ENCODE results near the gene FAM171A1.
"Not testable (repeated sequence)": the region's sequence is repeated elsewhere in the genome, so short reads cannot be mapped to it uniquely, and the experiment has no call there.

Gene FAM171A1

DNA sequence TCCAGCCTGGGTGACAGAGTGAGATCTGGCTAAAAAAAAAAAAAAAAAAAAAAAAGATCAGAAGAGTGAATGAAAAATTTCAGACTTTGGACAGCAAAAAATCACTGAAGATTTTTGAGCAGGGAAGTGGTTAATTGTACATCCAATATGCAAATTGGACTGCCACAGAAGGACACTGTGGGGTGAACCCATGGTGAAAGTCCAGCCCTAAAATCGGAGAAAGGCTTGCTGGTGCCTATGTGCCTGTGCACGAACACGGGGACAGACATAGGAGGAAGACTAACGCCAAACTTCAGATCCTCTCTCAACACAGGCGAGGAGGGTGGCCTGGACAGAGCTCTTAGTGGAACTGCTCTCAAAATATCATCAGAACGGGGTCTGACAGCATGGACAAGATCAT, 65.5 kb downstream of the FAM171A1 start:
- no peaks in the 10 kb centered on the region for H3K36me3 ChIP-seq (ENCODE audit: insufficient read depth, low read length)
- no peaks in the 10 kb centered on the region for H4K20me1 ChIP-seq (ENCODE audit: insufficient read depth, low read length, poor library complexity, severe bottlenecking)
- no peaks in the 10 kb centered on the region for H3F3A ChIP-seq (ENCODE audit: low read depth)
- H3K4me2 ChIP-seq (ENCODE audit: low read depth, low read length, poor library complexity, severe bottlenecking), result no peak overlapping the region
- no peak overlapping the region for H2AFZ ChIP-seq (ENCODE audit: low read length)
- H3K9ac ChIP-seq (ENCODE audit: low read depth, low read length, poor library complexity, severe bottlenecking), result no peak overlapping the region
- no peaks in the 10 kb centered on the region for H3K4me1 ChIP-seq (ENCODE audit: insufficient read depth, low read length, poor library complexity, severe bottlenecking)
- H3K9me2 ChIP-seq (replicated peaks; ENCODE audit: low read depth, low read length), result no peaks in the 10 kb centered on the region
- H3K4me3 ChIP-seq (ENCODE audit: low read length, poor library complexity, severe bottlenecking), result no peak overlapping the region
- TF ChIP-seq, protein P1, sequence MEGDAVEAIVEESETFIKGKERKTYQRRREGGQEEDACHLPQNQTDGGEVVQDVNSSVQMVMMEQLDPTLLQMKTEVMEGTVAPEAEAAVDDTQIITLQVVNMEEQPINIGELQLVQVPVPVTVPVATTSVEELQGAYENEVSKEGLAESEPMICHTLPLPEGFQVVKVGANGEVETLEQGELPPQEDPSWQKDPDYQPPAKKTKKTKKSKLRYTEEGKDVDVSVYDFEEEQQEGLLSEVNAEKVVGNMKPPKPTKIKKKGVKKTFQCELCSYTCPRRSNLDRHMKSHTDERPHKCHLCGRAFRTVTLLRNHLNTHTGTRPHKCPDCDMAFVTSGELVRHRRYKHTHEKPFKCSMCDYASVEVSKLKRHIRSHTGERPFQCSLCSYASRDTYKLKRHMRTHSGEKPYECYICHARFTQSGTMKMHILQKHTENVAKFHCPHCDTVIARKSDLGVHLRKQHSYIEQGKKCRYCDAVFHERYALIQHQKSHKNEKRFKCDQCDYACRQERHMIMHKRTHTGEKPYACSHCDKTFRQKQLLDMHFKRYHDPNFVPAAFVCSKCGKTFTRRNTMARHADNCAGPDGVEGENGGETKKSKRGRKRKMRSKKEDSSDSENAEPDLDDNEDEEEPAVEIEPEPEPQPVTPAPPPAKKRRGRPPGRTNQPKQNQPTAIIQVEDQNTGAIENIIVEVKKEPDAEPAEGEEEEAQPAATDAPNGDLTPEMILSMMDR (conservative IDR thresholded peaks at IDR 0.05; ENCODE audit: low read length), result no peak
- TF ChIP-seq EZH2phosphoT487 (IDR thresholded peaks at IDR 0.05; ENCODE audit: borderline replicate concordance), result no peak
- no peaks in the 10 kb centered on the region for H3K9me3 ChIP-seq (ENCODE audit: insufficient read depth, low read depth, low read length)
- no peaks in the 10 kb centered on the region for H3K79me2 ChIP-seq (ENCODE audit: insufficient read depth, low read length)
- H3K27me3 ChIP-seq (ENCODE audit: insufficient read depth, low read length, poor library complexity, severe bottlenecking), result no peaks in the 10 kb centered on the region

- Histone ChIP-seq H3K4me3 (ENCODE audit: low read length, poor library complexity, severe bottlenecking) (no peak overlapping the region), H3K79me2 (ENCODE audit: insufficient read depth, low read length) (no peaks in the 10 kb centered on the region)
Measured at GRCh38 chr10:15305161-15305560, 65.9 kb downstream of the FAM171A1 start.

DNA sequence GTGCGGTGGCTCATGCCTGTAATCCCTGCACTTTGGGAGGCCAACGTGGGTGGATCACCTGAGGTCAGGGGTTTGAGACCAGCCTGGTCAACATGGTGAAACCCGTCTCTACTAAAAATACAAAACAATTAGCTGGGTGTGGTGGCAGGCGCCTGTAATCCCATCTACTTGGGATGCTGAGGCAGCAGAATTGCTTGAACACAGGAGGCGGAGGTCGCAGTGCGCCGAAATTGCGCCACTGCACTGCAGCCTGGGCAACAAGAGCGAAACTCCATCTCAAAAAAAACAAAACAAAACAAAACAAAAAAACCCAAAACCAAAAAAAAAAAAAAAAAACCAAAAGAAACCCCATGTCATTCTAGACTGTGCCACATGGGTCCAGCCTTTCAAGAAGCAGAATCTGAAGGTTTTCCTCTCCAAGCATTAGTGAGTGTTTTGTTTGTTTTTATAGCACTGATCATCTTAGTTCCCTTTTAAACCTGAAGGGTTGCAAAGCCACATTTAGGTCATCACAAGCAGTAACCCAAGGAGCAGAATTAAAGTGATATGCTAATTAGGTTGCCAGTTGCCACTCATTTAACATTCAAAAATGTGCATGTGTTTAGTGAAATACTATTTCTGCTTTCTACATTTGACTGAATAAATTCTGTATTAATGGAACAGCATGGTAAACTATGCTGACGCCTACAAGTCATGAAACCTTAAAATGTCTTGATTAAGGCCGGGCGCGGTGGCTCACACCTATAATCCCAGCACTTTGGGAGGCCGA, 68.7 kb downstream of the FAM171A1 start:
- not testable (repeated sequence) for H3K36me3 ChIP-seq (ENCODE audit: insufficient read depth, low read length); H3K27me3 ChIP-seq (ENCODE audit: insufficient read depth, low read length, poor library complexity, severe bottlenecking); H4K20me1 ChIP-seq (ENCODE audit: insufficient read depth, low read length, poor library complexity, severe bottlenecking); H3K4me3 ChIP-seq (ENCODE audit: low read length, poor library complexity, severe bottlenecking); H3K9me3 ChIP-seq (ENCODE audit: insufficient read depth, low read depth, low read length); H3K79me2 ChIP-seq (ENCODE audit: insufficient read depth, low read length); H3K4me2 ChIP-seq (ENCODE audit: low read depth, low read length, poor library complexity, severe bottlenecking); H3K9ac ChIP-seq (ENCODE audit: low read depth, low read length, poor library complexity, severe bottlenecking); H3F3A ChIP-seq (ENCODE audit: low read depth); H3K4me1 ChIP-seq (ENCODE audit: insufficient read depth, low read length, poor library complexity, severe bottlenecking); H3K9me2 ChIP-seq (replicated peaks; ENCODE audit: low read depth, low read length); H2AFZ ChIP-seq (ENCODE audit: low read length)

More at GRCh38 chr10:15305161-15305560, 65.9 kb downstream of the FAM171A1 start:
- Histone ChIP-seq H2AFZ (ENCODE audit: low read length) (no peak overlapping the region), H3K9me2 (replicated peaks; ENCODE audit: low read depth, low read length) (no peaks in the 10 kb centered on the region), H3K9me3 (ENCODE audit: insufficient read depth, low read depth, low read length) (no peaks in the 10 kb centered on the region), H3K36me3 (ENCODE audit: insufficient read depth, low read length) (no peaks in the 10 kb centered on the region), H3F3A (ENCODE audit: low read depth) (no peaks in the 10 kb centered on the region), H3K9ac (ENCODE audit: low read depth, low read length, poor library complexity, severe bottlenecking) (no peak overlapping the region), H3K27me3 (ENCODE audit: insufficient read depth, low read length, poor library complexity, severe bottlenecking) (no peaks in the 10 kb centered on the region), H3K4me2 (ENCODE audit: low read depth, low read length, poor library complexity, severe bottlenecking) (no peak overlapping the region), H3K4me1 (ENCODE audit: insufficient read depth, low read length, poor library complexity, severe bottlenecking) (no peaks in the 10 kb centered on the region), H4K20me1 (ENCODE audit: insufficient read depth, low read length, poor library complexity, severe bottlenecking) (no peaks in the 10 kb centered on the region)
- TF ChIP-seq, protein P1 (conservative IDR thresholded peaks at IDR 0.05; ENCODE audit: low read length), result no peak
- no peak for TF ChIP-seq EZH2phosphoT487 (IDR thresholded peaks at IDR 0.05; ENCODE audit: borderline replicate concordance)

GRCh38 chr10:15300697-15301096, 70.4 kb downstream of the FAM171A1 start:
- Histone ChIP-seq H2AFZ (ENCODE audit: low read length) (no peak overlapping the region), H3K36me3 (ENCODE audit: insufficient read depth, low read length) (no peaks in the 10 kb centered on the region), H3K79me2 (ENCODE audit: insufficient read depth, low read length) (no peaks in the 10 kb centered on the region), H3K9me2 (replicated peaks; ENCODE audit: low read depth, low read length) (no peaks in the 10 kb centered on the region), H3K4me3 (ENCODE audit: low read length, poor library complexity, severe bottlenecking) (no peak overlapping the region), H3K4me2 (ENCODE audit: low read depth, low read length, poor library complexity, severe bottlenecking) (no peak overlapping the region), H4K20me1 (ENCODE audit: insufficient read depth, low read length, poor library complexity, severe bottlenecking) (no peaks in the 10 kb centered on the region), H3F3A (ENCODE audit: low read depth) (no peaks in the 10 kb centered on the region), H3K27me3 (ENCODE audit: insufficient read depth, low read length, poor library complexity, severe bottlenecking) (no peaks in the 10 kb centered on the region), H3K4me1 (ENCODE audit: insufficient read depth, low read length, poor library complexity, severe bottlenecking) (peaks cover 3% of the 10 kb centered on the region), H3K9ac (ENCODE audit: low read depth, low read length, poor library complexity, severe bottlenecking) (no peak overlapping the region), H3K9me3 (ENCODE audit: insufficient read depth, low read depth, low read length) (no peaks in the 10 kb centered on the region)
- TF ChIP-seq, protein P1 (conservative IDR thresholded peaks at IDR 0.05; ENCODE audit: low read length), result no peak
- no peak for TF ChIP-seq EZH2phosphoT487 (IDR thresholded peaks at IDR 0.05; ENCODE audit: borderline replicate concordance)
